ENCODE measurements around the gene AP1S1. TPM values are rescaled to one million over a fixed set of nuclear protein-coding genes. Genes with fewer than 3 reads are reported as not detected.

AP1S1 gene
- polyA plus RNA-seq, 1 experiment, result 197 TPM

DNA sequence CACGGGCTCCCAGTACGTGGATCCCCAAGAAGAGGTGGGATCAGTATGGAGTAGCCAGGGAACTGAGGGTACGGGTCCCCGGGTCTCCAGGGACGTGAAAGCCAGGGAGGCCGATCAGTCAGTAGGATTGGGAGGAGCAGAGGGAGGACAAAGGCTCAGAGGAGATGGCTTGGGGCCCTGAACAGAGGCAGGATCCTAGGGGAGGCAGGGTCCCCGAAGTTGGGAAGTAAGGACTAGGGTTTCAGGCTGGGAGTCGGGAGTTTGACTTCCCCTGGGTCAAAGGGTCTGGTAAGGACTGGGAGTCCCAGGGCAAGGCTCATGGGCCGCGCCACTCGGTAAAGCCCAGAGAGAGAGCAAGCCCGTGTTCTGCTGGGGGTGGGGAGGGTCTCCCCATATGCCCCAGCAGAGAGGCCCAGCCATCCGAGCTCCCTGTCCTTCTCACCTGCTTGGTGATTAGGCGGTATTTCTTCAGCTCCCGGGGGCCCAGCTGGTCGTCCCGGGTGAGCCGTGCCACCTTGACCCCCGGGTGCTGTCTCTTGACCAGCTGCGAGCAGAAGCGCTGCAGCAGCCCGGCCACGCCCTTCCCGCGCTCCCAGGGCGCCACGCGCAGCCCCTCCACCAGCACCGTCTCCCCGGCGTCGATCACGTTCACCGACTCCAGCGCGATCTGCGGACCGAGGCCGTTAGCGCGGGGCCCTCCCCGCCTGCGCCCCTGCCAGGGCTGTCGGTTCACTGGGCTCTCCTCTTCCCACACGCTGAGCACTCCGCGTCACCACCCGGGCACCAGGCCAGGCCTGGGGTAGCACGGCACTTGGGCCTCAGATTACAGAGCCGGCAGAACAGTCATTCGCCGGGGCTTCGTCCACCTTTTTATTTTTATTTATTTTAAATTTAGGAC lies 18.8 kb downstream of the AP1S1 start:
- Histone ChIP-seq H3K4me3 (ENCODE audit: low read depth, low read length) (peak overlapping the region; percentile 46), H3K27me3 (ENCODE audit: control insufficient read depth, insufficient read depth, low read length) (peaks cover 70% of the 10 kb centered on the region), H3K27ac (ENCODE audit: low read depth, low read length) (peak overlapping the region; percentile 31), H3K9me3 (ENCODE audit: control insufficient read depth, insufficient read depth, low read length) (peaks cover 2% of the 10 kb centered on the region; the same call in 1 of the 2 replicates)
- TF ChIP-seq, protein P1, sequence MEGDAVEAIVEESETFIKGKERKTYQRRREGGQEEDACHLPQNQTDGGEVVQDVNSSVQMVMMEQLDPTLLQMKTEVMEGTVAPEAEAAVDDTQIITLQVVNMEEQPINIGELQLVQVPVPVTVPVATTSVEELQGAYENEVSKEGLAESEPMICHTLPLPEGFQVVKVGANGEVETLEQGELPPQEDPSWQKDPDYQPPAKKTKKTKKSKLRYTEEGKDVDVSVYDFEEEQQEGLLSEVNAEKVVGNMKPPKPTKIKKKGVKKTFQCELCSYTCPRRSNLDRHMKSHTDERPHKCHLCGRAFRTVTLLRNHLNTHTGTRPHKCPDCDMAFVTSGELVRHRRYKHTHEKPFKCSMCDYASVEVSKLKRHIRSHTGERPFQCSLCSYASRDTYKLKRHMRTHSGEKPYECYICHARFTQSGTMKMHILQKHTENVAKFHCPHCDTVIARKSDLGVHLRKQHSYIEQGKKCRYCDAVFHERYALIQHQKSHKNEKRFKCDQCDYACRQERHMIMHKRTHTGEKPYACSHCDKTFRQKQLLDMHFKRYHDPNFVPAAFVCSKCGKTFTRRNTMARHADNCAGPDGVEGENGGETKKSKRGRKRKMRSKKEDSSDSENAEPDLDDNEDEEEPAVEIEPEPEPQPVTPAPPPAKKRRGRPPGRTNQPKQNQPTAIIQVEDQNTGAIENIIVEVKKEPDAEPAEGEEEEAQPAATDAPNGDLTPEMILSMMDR (IDR thresholded peaks at IDR 0.05; ENCODE audit: low read depth, low read length), result no peak
- CTCF ChIA-PET, result interaction anchor here (0.7 to 1.9 kb wide), 3 partner anchors 19 to 96 kb away, joined by 3 to 16 read pairs (median 12); no protein-coding TSS in a partner anchor
- peak; percentile 68 for DNase-seq (ENCODE audit: low read depth, low spot score)
- POLR2A ChIA-PET, result interaction anchor here (0.9 kb wide), 1 partner anchor 45 kb away, joined by 3 read pairs; the partner anchor contains the start of gene ZNHIT1

DNA sequence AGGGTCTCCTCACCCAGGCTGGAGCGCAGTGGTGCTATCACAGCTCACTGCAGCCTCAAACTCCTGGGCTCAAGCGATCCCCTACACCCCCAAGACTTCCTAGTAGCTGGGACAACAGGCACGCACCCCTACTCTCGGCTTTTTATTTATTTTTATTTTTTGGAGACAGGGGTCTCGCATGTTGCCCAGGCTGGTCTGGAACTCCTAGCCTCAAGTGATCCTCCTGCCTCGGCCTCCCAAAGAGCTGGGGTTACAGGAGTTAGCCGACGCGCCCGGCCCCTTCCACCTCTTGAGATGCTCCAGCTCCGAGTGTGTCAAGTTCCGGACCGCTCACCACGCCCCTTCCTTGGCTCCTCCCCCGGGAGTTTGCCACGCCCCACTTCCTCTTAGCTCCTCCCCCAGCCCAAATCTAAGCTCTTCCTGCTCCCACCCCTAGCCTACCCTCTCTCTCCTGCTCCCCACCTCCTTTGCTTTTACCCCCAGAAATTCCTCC lies 19.5 kb downstream of the AP1S1 start:
- H3K27me3 ChIP-seq (ENCODE audit: control insufficient read depth, insufficient read depth, low read length), result peaks cover 77% of the 10 kb centered on the region
- TF ChIP-seq, protein P1 (IDR thresholded peaks at IDR 0.05; ENCODE audit: low read depth, low read length), result no peak
- ChIA-PET CTCF (interaction anchor here (0.7 to 1.9 kb wide), 3 partner anchors 18 to 97 kb away, joined by 3 to 16 read pairs (median 12); no protein-coding TSS in a partner anchor), POLR2A (interaction anchor here (0.9 kb wide), 1 partner anchor 44 kb away, joined by 3 read pairs; the partner anchor contains the start of gene ZNHIT1)
- no peak for DNase-seq (ENCODE audit: low read depth, low spot score)
- H3K27ac ChIP-seq (ENCODE audit: low read depth, low read length), result peak overlapping the region; percentile 31
- peak overlapping the region; percentile 46 for H3K4me3 ChIP-seq (ENCODE audit: low read depth, low read length)
- H3K9me3 ChIP-seq (ENCODE audit: control insufficient read depth, insufficient read depth, low read length), result peaks cover 2% of the 10 kb centered on the region; the same call in 1 of the 2 replicates

DNA sequence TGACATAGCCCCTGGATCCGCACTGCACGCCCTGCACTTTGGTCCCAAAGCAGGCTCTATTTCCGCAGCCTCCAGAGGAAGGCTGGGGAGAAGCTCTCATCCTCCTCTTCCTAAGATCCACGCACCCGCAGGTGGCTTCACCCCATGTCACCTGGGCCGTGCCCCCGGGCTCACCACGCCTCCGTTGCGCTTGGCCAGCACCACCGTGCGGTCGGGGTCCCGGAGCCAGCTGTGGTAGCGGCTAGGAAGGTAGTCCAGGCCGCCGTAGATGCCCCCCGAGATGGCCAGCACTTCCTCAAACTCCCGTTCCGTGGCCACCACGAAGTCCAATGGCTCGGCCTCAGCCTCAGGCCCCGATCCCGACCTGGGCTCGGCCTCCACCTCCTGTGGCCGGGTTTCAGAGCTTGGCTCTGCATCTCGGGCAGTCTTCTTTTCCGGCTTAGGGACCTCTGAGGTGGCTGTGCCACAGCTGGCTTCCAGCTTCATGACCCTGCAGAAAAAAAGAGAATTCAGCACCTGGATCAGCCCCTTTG lies 20.1 kb downstream of the AP1S1 start:
- H3K27me3 ChIP-seq (ENCODE audit: control insufficient read depth, insufficient read depth, low read length), result peaks cover 83% of the 10 kb centered on the region
- peaks cover 2% of the 10 kb centered on the region; the same call in 1 of the 2 replicates for H3K9me3 ChIP-seq (ENCODE audit: control insufficient read depth, insufficient read depth, low read length)
- ChIA-PET POLR2A (interaction anchor here (0.6 kb wide), 1 partner anchor 31 kb away, joined by 3 read pairs; no protein-coding TSS in a partner anchor), CTCF (interaction anchor here (0.6 to 1.9 kb wide), 3 partner anchors 9 to 31 kb away, joined by 3 to 16 read pairs (median 12); partner anchors contain the start of gene VGF)
- no peak for DNase-seq (ENCODE audit: low read depth, low spot score)
- TF ChIP-seq, protein P1 (IDR thresholded peaks at IDR 0.05; ENCODE audit: low read depth, low read length), result no peak
- H3K27ac ChIP-seq (ENCODE audit: low read depth, low read length), result no peak overlapping the region
- H3K4me3 ChIP-seq (ENCODE audit: low read depth, low read length), result no peak overlapping the region

DNA sequence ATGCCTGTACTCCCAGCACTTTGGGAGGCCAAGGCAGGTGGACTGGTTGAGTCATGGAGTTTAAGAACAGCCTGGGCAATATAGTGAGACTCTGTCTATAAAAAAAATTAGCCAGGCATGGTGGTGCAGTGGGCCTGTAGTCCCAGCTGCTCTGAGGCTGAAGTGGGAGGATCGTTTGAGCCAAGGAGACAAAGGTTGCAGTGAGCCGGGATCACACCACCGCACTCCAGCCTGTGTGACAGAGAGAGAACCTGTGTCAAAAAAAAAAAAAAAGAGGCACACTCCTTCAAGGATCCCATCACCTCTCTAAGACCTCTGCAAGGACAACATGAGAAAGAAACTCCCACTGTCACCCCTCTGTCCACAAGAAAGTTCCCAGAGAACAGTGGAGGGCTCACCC lies 21.4 kb downstream of the AP1S1 start:
- CTCF ChIA-PET, result interaction anchor here (0.7 to 3.7 kb wide), 3 partner anchors 17 to 116 kb away, joined by 3 to 19 read pairs (median 4); no protein-coding TSS in a partner anchor
- TF ChIP-seq, protein P1 (IDR thresholded peaks at IDR 0.05; ENCODE audit: low read depth, low read length), result no peak

More for the DNA sequence above, 21.4 kb downstream of the AP1S1 start:
- Histone ChIP-seq H3K4me3 (ENCODE audit: low read depth, low read length) (no peak overlapping the region), H3K9me3 (ENCODE audit: control insufficient read depth, insufficient read depth, low read length) (peaks cover 2% of the 10 kb centered on the region; the same call in 1 of the 2 replicates), H3K27me3 (ENCODE audit: control insufficient read depth, insufficient read depth, low read length) (peaks cover 87% of the 10 kb centered on the region), H3K27ac (ENCODE audit: low read depth, low read length) (no peak overlapping the region)
- POLR2A ChIA-PET, result no interaction called here
- DNase-seq (ENCODE audit: low read depth, low spot score), result no peak

Data from AG04450 (cell line).